H54 (cell line): ENCODE measurements around the gene HS3ST2.
"Not testable (repeated sequence)": the region's sequence is repeated elsewhere in the genome, so short reads cannot be mapped to it uniquely, and the experiment has no call there.

Experiments used
- DNase-seq: peaks from one replicate; pipeline ENCODE4 v3.0.0; 2011; ENCODE audit warnings: low spot score, mixed read lengths; ENCODE audit not compliant: insufficient read length
- FAIRE-seq: peaks from 3 replicates; lab custom pipeline; 2011; peaks lifted over from hg19 to GRCh38; lab: Jason Lieb, UNC
- POLR2A ChIP-seq: IDR thresholded peaks from 2 replicates; pipeline ENCODE4 v1.6.1; 2011; ENCODE audit warnings: low read depth, mild to moderate bottlenecking, low read length

The HS3ST2 gene

GRCh38 chr16:22788193-22788530, 25.8 kb upstream of the HS3ST2 start:
- DNase-seq (no peak), FAIRE-seq (no peak)
- TF ChIP-seq POLR2A = no peak

- no peak for FAIRE-seq
- DNase-seq = no peak
Observed at GRCh38 chr16:22789281-22789945, 24.5 kb upstream of the HS3ST2 start.

GRCh38 chr16:22797551-22797950, 16.4 kb upstream of the HS3ST2 start:
- FAIRE-seq (no peak), DNase-seq (no peak)
- TF ChIP-seq POLR2A = no peak

More at GRCh38 chr16:22789281-22789945, 24.5 kb upstream of the HS3ST2 start:
- TF ChIP-seq POLR2A = no peak

GRCh38 chr16:22799113-22799512, 14.8 kb upstream of the HS3ST2 start:
- FAIRE-seq = no peak
- no peak for DNase-seq
- TF ChIP-seq POLR2A = no peak

- DNase-seq (no peak), FAIRE-seq (no peak)
- no peak for TF ChIP-seq POLR2A
Observed at GRCh38 chr16:22804893-22805292, 9.1 kb upstream of the HS3ST2 start.

GRCh38 chr16:22805326-22805725, 8.6 kb upstream of the HS3ST2 start:
- no peak for TF ChIP-seq POLR2A
- no peak for FAIRE-seq
- DNase-seq = no peak

- FAIRE-seq (no peak), DNase-seq (no peak)
- TF ChIP-seq POLR2A = no peak
Observed at GRCh38 chr16:22806811-22807210, 7.2 kb upstream of the HS3ST2 start.

- no peak for TF ChIP-seq POLR2A
- FAIRE-seq = no peak
- no peak for DNase-seq
Observed at GRCh38 chr16:22810226-22810625, 3.7 kb upstream of the HS3ST2 start.

- FAIRE-seq = no peak
- no peak for TF ChIP-seq POLR2A
- DNase-seq = no peak
Observed at GRCh38 chr16:22813223-22813947, 577 bp upstream of the HS3ST2 start.

- FAIRE-seq (no peak), DNase-seq (no peak)
- TF ChIP-seq POLR2A = no peak
Observed at GRCh38 chr16:22814711-22815105, 746 bp downstream of the HS3ST2 start.

- DNase-seq = no peak
- TF ChIP-seq POLR2A = no peak
- FAIRE-seq = no peak
Observed at GRCh38 chr16:22815863-22816262, 1.9 kb downstream of the HS3ST2 start.

- FAIRE-seq (no peak), DNase-seq (peak; percentile 67)
- no peak for TF ChIP-seq POLR2A
Observed at GRCh38 chr16:22816475-22816874, 2.5 kb downstream of the HS3ST2 start.

GRCh38 chr16:22818736-22819135, 4.8 kb downstream of the HS3ST2 start:
- FAIRE-seq, DNase-seq: not testable (repeated sequence)

GRCh38 chr16:22838681-22839080, 24.7 kb downstream of the HS3ST2 start:
- DNase-seq (no peak), FAIRE-seq (no peak)
- TF ChIP-seq POLR2A = no peak

- FAIRE-seq, DNase-seq: not testable (repeated sequence)
Observed at GRCh38 chr16:22842031-22842430, 28.1 kb downstream of the HS3ST2 start.
